ENCODE measurements around the gene LMO3.
A peak's percentile ranks its signal among the peaks of the same experiment; 100 is the strongest.

The LMO3 gene

GRCh38 chr12:16613199-16613598, 7.2 kb upstream of the LMO3 start:
- H3K4me3 ChIP-seq (ENCODE audit: low read depth, low read length): no peak overlapping the region
- TF ChIP-seq CTCF (IDR thresholded peaks at IDR 0.05; ENCODE audit: low read depth, low read length): no peak

GRCh38 chr12:16612647-16613046, 6.7 kb upstream of the LMO3 start:
- TF ChIP-seq CTCF (IDR thresholded peaks at IDR 0.05; ENCODE audit: low read depth, low read length): no peak
- H3K4me3 ChIP-seq (ENCODE audit: low read depth, low read length): no peak overlapping the region

- H3K4me3 ChIP-seq (ENCODE audit: low read depth, low read length): no peak overlapping the region
- no peak for TF ChIP-seq CTCF (IDR thresholded peaks at IDR 0.05; ENCODE audit: low read depth, low read length)
Observed at GRCh38 chr12:16611146-16611545, 5.2 kb upstream of the LMO3 start.

- no peak overlapping the region for H3K4me3 ChIP-seq (ENCODE audit: low read depth, low read length)
- no peak for TF ChIP-seq CTCF (IDR thresholded peaks at IDR 0.05; ENCODE audit: low read depth, low read length)
Observed at GRCh38 chr12:16610743-16611142, 4.8 kb upstream of the LMO3 start.

- H3K4me3 ChIP-seq (ENCODE audit: low read depth, low read length): no peak overlapping the region
- TF ChIP-seq CTCF (IDR thresholded peaks at IDR 0.05; ENCODE audit: low read depth, low read length): no peak
Observed at GRCh38 chr12:16610001-16610585, 4.1 kb upstream of the LMO3 start.

GRCh38 chr12:16608946-16609539, 3.1 kb upstream of the LMO3 start:
- TF ChIP-seq CTCF (IDR thresholded peaks at IDR 0.05; ENCODE audit: low read depth, low read length): no peak
- H3K4me3 ChIP-seq (ENCODE audit: low read depth, low read length): peak overlapping the region; percentile 46

- no peak for TF ChIP-seq CTCF (IDR thresholded peaks at IDR 0.05; ENCODE audit: low read depth, low read length)
- no peak overlapping the region for H3K4me3 ChIP-seq (ENCODE audit: low read depth, low read length)
Observed at GRCh38 chr12:16607906-16608775, 2.2 kb upstream of the LMO3 start.

All from WI38 (cell line).